Retinal pigment epithelial cell (primary cell): ENCODE results near the gene KRTAP19-3.
"Not testable (repeated sequence)": the region's sequence is repeated elsewhere in the genome, so short reads cannot be mapped to it uniquely, and the experiment has no call there.

Source experiments
- DNase-seq: peaks from one replicate; pipeline ENCODE4 v3.0.0-alpha.2; 2010; ENCODE audit warnings: low read depth
- H3K4me3 ChIP-seq: 2 replicates; pipeline ENCODE4 v1.5.1; 2011; ENCODE audit warnings: mild to moderate bottlenecking, low read length, control low read depth, moderate library complexity
- CTCF ChIP-seq: conservative IDR thresholded peaks from 2 replicates; pipeline ENCODE4 v1.5.1; 2011; ENCODE audit warnings: low read depth, low read length, control low read depth, inconsistent platforms

The KRTAP19-3 gene

DNA sequence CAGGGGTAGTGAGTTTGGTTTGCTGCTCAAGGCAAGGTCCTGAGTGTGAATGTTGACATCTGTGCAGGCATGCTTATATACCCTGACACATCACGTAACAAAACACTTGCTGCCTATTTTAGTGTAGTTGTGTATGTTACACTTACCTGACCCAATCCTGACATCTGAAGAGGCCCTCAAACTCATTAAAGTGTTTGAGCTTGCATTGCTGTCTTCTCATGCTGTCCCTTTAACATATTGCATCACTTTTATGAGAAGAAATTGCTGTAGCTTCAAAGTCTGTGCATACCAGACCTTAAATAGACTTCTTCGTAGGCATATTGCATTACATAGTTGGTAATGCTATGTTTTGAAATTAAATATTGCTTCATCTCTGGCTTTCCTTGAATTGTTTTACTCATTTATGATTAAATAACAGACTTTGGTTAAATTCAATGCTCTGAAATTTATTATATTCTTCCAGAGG is at the start of gene KRTAP19-3:
Gene KRTAP19-3, minus strand, starts transcription at position 51 of the 466 bp plus-strand sequence. CDS start 56 bp downstream, outside the sequence.
- no peak for TF ChIP-seq CTCF
- no peak within 1 kb of the TSS for H3K4me3 ChIP-seq
- DNase-seq: no peak

GRCh38 chr21:30518876-30519275 is 27.1 kb upstream of the KRTAP19-3 start:
- no peak overlapping the region for H3K4me3 ChIP-seq
- no peak for TF ChIP-seq CTCF
- DNase-seq: no peak

DNA sequence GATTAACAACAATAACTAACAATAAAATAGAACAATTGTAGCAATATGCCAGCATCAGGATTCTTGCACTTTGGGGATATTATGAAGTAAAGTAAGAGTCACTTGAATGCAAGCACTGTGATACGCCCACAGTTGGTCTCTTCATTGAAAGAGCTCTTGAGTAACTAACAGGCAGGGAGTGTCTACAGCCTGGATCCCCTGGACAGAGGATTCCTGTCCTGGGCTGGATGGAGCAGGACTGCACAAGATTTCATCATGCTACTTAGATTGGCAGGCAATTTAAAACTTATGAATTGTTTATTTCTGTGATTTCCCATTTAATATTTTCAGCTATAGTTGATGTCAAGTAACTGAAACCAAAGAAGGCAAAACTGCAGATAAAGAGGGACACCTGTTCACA is 23.9 kb upstream of the KRTAP19-3 start:
- H3K4me3 ChIP-seq: no peak overlapping the region
- DNase-seq: no peak
- TF ChIP-seq CTCF: no peak

DNA sequence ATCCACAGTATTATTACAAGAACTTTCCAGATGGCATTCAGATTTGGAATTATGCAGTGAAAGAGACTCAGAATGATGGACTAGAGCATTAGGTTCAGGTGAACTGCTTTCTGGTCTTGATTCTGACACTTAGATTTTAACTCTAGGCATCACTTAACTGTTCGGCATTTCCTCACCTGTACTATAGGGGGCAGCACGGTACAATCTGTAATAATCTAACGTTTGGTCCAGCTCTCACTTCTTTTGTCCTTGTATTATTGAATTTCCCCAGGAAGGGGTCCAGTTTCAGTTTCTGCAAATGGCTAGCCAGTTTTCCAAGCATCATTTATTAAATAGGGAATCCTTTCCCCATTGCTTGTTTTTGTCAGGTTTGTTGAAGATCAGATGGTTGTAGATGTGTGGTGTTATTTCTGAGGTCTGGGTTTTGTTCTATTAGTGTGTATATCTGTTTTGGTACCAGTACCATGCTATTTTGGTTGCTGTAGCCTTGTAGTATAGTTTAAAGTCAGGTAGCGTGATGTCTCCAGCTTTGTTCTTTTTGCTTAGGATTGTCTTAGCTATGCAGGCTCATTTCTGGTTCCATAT is 13.9 kb upstream of the KRTAP19-3 start:
- not testable (repeated sequence) for DNase-seq, H3K4me3 ChIP-seq
- peak; percentile 15 for TF ChIP-seq CTCF

GRCh38 chr21:30502041-30502440 is 10.2 kb upstream of the KRTAP19-3 start, which contains the start of gene KRTAP19-5:
TSS of gene KRTAP19-5 (minus strand) at chr21:30502141. CDS start at chr21:30502090, 51 bp downstream.
- no peak within 1 kb of the TSS for H3K4me3 ChIP-seq
- no peak for TF ChIP-seq CTCF
- DNase-seq: no peak

GRCh38 chr21:30497065-30497464 is 5.3 kb upstream of the KRTAP19-3 start, which contains the start of gene KRTAP19-4:
TSS of gene KRTAP19-4 (minus strand) at chr21:30497165. CDS start at chr21:30497110, 55 bp downstream.
- TF ChIP-seq CTCF: no peak
- DNase-seq: no peak

GRCh38 chr21:30487336-30487735 is 4.5 kb downstream of the KRTAP19-3 start, which contains the start of gene KRTAP19-2:
TSS of gene KRTAP19-2 (minus strand) at chr21:30487436. CDS start at chr21:30487348, 88 bp downstream.
- no peak for DNase-seq
- no peak within 1 kb of the TSS for H3K4me3 ChIP-seq
- no peak for TF ChIP-seq CTCF

More at GRCh38 chr21:30497065-30497464, 5.3 kb upstream of the KRTAP19-3 start, which contains the start of gene KRTAP19-4:
- no peak within 1 kb of the TSS for H3K4me3 ChIP-seq
